Stimulated activated CD8-positive, alpha-beta memory T cell treated with anti-CD3 and anti-CD28 coated beads, Interleukin-15, amount 100 ng/mL, for 1 hour (primary cell): Measurements from ENCODE around the gene CCSER1.

Experiments
- DNase-seq: peaks from one replicate; pipeline ENCODE4 v3.0.0-alpha.2; 2020; ENCODE audit warnings: low read depth

The CCSER1 gene

GRCh38 chr4:90128961-90129495 is 1.8 kb downstream of the CCSER1 start:
- no peak for DNase-seq

- DNase-seq, result no peak
Observed at GRCh38 chr4:90130076-90130475, 2.9 kb downstream of the CCSER1 start.

- no peak for DNase-seq
Observed at GRCh38 chr4:90137555-90137954, 10.4 kb downstream of the CCSER1 start.

GRCh38 chr4:90142081-90142480 is 14.9 kb downstream of the CCSER1 start:
- DNase-seq, result no peak

- no peak for DNase-seq
Observed at GRCh38 chr4:90145319-90145718, 18.1 kb downstream of the CCSER1 start.

- no peak for DNase-seq
Observed at GRCh38 chr4:90146306-90146705, 19.1 kb downstream of the CCSER1 start.

GRCh38 chr4:90148574-90149148 is 21.5 kb downstream of the CCSER1 start:
- no peak for DNase-seq

- no peak for DNase-seq
Observed at GRCh38 chr4:90152024-90152423, 24.8 kb downstream of the CCSER1 start.

GRCh38 chr4:90159193-90159592 is 32.0 kb downstream of the CCSER1 start:
- no peak for DNase-seq

GRCh38 chr4:90160044-90160443 is 32.9 kb downstream of the CCSER1 start:
- DNase-seq, result no peak

GRCh38 chr4:90162566-90162965 is 35.4 kb downstream of the CCSER1 start:
- DNase-seq, result no peak

- DNase-seq, result no peak
Observed at GRCh38 chr4:90163872-90164271, 36.7 kb downstream of the CCSER1 start.

- DNase-seq, result no peak
Observed at GRCh38 chr4:90165883-90166282, 38.7 kb downstream of the CCSER1 start.

- no peak for DNase-seq
Observed at GRCh38 chr4:90171491-90171890, 44.3 kb downstream of the CCSER1 start.

- DNase-seq, result no peak
Observed at GRCh38 chr4:90174621-90175023, 47.4 kb downstream of the CCSER1 start.

GRCh38 chr4:90181644-90182043 is 54.5 kb downstream of the CCSER1 start:
- no peak for DNase-seq

- no peak for DNase-seq
Observed at GRCh38 chr4:90183254-90183653, 56.1 kb downstream of the CCSER1 start.

GRCh38 chr4:90184560-90184959 is 57.4 kb downstream of the CCSER1 start:
- no peak for DNase-seq

- DNase-seq, result no peak
Observed at GRCh38 chr4:90185416-90185815, 58.2 kb downstream of the CCSER1 start.

GRCh38 chr4:90186229-90186628 is 59.0 kb downstream of the CCSER1 start:
- no peak for DNase-seq

- no peak for DNase-seq
Observed at GRCh38 chr4:90187148-90187884, 60.1 kb downstream of the CCSER1 start.

GRCh38 chr4:90189178-90189577 is 62.0 kb downstream of the CCSER1 start:
- no peak for DNase-seq

- no peak for DNase-seq
Observed at GRCh38 chr4:90189946-90190345, 62.8 kb downstream of the CCSER1 start.

GRCh38 chr4:90190525-90190924 is 63.3 kb downstream of the CCSER1 start:
- DNase-seq, result no peak
